HG03378 (cell line): ENCODE results near the gene TTI1.
A peak's percentile ranks its signal among the peaks of the same experiment; 100 is the strongest.

Source experiments
- ATAC-seq: cut with Tn5 transposase; IDR thresholded peaks from one replicate; pipeline ENCODE4 v1.9.1; 2021; ENCODE audit warnings: mild to moderate bottlenecking, moderate library complexity; ENCODE audit not compliant: unreplicated experiment

TTI1 gene

DNA sequence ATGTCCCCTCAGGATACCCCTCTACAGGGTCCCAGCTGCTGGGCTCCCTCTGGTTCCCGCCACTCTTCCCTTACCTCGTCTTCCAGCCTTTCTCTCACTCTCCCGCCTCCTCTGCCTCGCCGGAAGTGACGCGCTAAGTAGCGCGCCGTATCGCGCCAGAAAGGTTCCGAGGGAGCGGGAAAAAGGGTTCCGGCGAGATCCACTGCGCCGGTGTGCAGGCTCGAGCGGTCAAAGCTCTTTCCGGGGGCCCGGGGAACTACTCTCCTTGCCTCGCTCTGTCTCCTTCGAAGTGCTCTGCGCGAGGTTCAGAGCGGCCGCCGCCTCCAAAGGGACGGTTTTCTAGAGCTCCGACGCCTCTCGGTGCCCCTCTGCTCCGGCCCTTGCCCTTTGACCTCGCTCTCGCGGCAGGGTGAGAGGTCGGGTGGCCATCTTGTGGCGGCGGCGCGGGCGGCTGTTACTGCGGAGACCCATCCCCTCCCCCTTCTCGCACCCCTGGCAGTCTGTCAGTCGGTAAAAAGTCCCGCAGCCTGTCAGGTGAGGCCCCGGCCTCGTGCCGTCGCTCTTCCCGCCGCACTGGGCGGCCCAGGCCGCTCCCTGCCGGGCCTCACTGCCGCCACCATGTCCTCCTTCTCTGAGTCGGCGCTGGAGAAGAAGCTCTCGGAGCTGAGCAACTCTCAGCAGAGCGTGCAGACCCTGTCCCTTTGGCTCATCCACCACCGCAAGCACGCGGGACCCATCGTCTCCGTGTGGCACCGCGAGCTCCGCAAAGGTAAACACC lies at the start of gene TTI1, which contains the start of gene RPRD1B:
TTI1 (minus strand) TSS at position 127 of the 778 bp plus-strand sequence. CDS start 19,640 bp downstream, outside the sequence.
RPRD1B (plus strand) TSS at position 417 of the 778 bp plus-strand sequence; CDS start at position 619, 202 bp downstream.
- peak; percentile 66 for ATAC-seq

DNA sequence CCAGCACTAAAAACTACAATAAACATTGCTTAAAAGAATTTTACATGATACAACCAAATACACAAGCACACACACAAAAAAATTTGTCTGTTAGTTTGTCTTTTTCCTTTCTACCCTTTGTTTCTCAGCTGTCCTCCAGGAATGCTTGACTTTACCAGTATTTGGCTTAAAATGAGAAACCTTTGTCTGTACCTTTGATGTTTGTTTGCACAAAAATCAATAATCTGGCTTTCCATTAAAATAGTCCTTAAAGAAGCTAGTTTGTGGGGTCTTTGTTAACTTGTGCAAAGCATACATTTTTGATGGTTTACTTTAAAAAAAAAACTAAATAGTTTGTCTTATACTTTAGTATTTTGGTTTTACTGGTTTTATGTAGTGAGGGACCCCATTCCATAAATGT lies 49.6 kb upstream of the TTI1 start:
- ATAC-seq, result no peak

DNA sequence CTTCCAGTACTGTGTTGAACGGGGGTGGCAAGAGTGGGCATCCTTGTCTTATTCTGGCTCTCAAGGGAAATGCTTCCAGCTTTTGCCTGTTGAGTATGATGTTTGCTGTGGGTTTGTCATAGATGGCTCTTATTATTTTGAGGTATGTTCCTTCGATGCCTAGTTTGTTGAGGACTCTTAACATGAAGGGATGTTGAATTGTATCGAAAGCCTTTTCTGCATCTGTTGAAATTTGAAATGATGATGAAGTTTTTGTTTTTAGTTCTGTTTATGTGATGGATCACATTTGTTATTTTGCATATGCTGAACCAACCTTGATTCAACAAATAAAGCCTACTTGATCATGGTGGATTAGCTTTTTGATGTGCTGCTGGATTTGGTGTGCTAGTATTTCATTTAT lies 48.3 kb upstream of the TTI1 start:
- ATAC-seq, result no peak

DNA sequence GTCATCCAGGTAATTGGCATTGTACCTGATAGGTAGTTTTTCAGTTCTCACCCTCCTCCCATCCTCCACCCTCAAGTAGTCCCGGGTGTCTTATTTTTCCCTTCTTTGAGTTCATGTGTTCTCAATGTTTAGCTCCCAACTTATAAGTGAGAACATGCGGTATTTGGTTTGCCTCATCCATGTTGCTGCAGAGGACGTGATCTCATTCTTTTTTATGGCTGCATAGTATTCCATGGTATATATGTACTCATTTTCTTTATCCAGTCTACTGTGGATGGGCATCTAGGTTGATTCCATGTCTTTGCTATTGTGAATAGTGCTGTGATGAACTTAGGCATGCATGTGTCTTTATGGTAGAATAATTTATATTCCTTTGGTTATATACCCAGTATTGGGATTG lies 46.1 kb upstream of the TTI1 start:
- ATAC-seq, result no peak

DNA sequence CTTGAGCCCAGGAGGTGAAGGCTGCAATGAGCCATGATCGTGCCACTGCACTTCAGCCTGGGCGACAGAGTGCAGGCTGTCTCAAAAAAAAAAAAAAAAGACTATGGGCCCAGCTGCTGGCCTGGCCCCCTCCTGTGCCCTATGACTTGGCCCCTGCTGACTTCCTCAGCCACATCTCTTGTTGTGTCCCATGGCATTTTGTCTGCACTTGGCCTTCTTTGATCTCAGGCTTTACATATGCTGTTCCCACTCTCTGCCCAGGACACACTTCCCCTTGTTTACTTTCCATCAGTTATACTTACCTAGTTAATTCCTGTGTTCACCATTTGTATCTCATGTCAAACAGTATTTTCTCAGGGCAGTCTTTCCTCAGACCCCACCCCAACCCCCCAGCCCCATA lies 44.8 kb upstream of the TTI1 start:
- ATAC-seq, result no peak

DNA sequence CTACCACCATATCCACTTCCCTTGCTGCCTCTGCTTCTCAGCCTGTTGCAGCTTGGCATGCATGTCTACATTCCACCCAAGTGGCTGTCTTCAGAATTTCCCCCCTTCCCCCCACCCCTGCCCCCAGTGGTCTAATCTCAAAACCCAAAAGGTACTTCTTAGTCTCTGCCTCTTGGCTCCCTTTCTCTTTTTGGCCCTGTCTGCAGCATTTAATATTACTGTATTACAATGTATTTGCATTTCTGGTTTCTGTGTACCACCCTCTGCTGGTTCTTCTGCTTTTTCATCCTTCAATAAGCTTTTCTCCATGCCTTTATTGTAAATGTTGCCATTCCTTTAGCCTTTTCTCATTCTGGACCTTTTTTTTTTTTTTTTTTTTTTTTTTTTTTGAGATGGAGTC lies 43.3 kb upstream of the TTI1 start:
- ATAC-seq, result no peak

DNA sequence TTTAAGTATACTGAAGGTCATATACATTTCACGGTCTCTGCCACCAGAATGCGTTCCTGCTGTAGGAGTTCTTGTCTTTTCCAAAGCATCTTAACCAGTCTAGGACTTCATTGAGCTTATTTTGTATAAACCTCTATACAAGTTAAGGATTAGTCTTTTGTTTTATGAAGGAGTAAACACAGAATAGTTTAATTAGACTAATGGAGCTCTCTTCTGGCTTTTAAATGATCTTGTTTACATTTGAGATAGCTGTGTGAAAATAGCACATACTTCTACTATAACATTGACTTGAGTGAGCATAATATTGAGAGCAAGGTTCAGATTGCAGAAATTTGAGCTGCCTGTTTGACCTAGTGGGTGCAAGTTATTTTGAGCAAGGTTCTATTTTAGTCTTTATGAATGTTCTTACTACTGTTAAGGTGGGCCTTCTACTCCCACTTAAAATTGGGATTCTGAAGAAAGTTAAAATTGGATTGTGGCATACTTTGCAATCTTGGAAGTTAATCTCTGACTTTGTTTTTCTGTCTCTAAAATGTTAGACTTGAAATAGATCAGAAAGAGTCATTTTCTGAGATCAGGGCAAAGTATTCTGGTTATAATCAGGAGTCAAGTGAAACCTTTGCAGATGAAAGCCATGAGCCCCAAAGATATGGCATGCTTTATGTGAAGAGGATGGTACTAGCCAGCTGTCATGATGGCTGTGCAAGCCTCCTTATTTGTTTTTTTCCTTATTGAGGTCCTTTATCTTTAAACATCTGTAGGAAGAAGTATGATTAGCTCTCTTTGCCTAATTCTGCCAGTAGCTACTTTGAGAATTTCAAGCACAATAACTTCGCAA lies 42.1 kb upstream of the TTI1 start:
- no peak for ATAC-seq

DNA sequence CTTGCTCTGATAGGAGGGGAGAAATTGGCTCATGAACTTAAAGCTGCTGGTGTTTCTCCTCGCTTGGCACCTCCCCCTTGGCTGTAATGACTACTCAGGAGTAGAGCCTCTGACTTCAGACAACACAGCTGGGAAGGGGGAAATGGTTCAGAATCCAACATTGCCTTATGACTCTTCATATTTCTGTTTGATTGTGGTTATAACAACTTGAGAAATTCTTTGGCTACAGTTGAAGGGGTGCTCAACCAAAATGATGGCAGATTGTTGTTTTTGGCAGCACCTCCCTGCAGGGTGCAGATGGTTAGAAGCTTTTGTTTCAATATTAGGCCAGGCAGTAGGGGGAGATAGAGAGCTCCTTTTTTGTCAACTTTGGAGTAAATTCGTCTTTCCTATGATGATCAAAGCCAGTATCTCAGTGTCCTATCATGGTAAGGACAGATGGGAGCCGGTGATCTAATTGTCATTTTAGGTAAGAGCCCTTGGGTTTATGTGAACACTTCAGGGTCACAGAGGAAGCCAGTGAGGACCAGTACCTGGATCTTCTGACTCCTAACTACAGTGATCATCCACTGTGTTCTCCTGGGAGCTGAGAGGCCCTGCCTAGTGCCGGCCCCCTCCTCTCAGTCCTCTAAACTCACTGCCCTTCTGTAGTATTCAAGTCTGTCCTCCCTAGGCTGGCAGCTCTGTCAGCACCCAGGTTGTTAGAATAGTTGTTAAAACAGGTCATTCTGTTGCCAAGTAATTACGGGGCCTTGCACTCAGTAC lies 40.2 kb upstream of the TTI1 start:
- ATAC-seq, result peak; percentile 55

DNA sequence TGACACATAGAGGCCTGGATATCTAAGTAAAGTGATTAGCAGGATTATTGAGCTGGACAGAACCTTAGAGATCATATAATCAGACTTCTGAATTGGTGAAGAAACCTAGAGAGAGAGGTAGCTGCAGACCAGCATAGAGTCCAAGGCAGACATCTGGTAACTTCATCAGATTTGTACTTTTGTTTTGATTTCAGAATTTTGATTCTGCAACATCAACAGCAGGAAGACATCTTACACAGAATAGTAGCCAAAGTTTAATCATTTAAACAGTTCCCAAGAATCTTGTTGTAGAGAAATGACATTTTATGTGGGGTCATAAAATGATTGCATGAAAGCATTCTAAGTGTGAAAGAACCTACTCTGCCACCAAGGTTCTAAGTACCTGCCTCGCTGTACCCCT lies 39.6 kb upstream of the TTI1 start:
- ATAC-seq, result no peak

DNA sequence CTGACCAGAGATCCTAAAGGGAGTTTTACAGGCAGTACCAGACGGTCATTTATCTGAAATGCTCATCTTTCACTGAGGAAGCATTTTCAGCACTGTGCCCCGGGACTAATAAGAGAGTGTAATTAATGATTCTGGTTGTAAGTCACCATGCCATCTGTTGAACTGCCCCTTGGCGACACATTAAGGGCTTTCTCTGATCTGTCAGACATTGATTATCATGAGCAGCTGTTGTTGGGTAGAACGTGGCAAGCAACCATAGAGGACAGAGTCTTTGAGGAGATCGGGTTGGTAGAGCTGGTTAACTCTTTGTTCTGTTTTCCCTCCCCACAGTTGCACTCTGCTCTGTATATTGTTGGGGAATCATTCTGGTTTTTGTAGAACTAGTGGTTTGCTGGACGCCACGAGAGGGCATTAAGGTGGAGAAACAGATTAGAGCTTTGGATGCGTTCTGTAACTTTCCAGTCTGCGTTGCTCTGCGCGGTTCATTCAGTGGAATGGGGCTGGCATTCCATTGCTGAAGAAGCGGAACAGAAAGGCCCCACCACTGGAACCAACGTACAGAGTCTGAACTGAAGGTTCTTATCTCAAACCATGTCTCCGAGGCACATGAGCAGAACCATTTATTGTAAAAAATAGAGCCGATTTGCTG lies 34.6 kb upstream of the TTI1 start:
- no peak for ATAC-seq

DNA sequence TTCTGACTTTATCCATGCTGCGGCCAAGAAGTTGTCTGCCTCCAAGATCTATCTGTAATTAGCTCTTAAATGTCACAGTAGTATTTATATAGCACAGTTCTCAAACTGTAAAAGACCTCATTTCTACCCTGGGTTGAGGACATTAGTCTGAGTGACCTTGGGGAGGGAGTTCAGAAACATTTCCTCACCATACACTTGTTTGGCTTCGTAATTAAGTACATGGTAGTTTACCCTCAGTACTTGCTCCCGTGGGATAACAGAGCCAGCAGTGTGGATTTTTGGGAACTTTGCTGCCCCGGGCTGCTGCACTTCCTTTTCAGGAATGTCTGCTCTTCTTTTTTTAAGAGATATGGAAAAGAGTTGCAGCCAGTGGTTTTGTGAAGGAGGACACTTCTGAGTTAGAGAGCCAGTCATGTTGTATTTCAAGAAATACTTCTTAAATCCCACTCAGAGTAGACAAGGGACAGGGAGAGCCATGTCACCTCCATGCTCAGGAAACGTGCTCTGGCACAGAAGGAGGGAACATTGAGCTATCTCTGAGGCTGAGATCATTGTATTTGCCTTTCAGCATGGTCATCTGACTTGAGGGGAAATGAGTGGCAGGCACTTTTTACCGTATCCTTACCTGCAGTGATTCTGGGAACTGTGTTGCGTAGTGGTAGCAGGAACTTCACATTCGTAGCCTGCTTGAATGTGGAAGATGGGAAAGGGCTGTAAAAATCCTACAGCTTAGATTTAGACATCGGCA lies 33.9 kb upstream of the TTI1 start:
- ATAC-seq, result no peak

DNA sequence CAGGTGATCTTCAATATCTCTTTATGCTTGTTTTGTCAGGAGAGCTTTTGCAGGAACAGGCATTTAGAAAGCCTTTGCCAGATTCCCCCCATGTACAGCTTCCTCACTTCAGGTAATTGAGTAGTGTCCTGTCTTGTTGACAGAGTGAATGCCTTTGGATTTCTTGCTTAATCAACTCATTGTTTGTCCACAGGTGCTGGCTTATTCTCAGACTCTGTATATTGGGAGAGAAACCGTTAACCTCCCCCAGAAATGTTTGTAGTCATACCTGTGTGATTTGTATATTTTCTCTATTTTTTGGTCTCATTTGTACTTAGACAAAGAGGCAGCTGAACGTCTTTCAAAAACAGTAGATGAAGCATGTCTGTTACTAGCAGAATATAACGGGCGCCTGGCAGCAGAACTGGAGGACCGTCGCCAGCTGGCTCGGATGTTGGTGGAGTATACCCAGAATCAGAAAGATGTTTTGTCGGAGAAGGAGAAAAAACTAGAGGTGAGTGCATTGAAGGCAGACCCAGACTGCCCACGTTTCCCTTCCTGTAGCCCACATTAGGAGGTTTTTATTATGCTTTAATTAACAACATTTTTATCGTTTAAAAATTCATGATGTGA lies 32.6 kb upstream of the TTI1 start:
- no peak for ATAC-seq

DNA sequence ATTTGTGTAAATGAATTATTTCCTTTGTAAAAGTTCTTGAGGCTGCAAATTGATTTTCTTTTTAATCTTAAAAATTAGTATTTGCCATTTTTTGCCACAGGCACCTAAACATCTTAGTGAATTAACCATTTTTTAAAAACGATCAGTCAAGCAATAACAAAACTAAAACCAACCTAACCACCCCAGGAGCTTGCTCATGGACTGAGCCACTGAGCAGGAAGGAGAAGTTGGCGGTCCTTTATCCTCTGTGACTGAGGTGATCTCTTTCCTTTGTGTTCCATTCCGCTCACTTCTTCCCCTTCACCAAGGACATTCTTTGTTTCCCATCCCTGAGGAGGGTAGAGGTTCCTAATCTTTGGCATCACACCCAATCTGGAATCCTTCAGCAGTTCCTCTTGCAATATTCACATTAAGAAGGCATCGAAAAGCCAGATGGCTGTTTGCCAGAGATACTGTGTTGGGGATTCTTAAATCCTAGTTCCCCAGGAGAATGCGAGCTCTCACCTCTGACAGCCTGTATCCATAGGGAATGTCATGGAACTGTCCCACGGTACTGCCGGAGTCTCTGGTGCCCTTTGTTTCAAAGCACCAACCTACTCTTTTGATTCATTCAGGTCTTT lies 30.8 kb upstream of the TTI1 start:
- ATAC-seq, result no peak

DNA sequence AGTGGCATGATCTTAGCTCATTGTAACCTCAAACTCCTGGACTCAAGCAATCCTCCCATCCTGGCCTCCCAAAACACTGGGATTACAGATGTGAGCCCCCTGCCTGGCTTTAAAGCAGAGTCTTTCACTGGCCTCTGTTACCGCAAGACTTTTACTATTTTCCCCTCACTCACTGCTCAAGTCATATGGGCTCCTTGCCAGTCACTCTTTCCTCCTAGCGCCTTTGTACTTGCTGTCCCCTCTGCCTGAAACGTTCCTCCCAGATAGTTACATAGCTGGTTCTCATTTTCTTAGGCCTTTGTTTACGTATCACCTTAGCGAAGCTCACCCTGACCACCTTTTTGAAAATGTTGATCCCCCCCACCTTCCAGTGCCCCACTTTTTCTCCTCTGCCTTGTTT lies 29.6 kb upstream of the TTI1 start:
- ATAC-seq, result no peak

DNA sequence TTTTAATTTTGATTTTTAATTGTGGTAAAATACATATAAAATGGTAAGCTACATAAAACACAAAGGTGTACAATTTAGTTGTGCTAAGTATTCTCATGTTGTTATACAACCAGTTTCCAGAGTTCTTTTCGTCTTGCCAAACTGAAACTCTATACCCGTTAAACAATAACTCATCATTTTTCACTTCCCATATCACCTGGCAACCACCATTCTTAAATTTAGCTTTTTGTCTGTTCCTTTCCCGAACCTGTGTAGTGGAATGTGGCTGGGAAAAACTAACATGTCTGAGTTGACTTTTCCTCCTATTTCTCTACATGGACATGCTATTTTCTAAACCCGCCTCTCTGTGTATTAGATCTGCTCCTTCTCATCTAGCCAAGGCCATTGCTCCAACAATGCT lies 27.9 kb upstream of the TTI1 start:
- ATAC-seq, result no peak

DNA sequence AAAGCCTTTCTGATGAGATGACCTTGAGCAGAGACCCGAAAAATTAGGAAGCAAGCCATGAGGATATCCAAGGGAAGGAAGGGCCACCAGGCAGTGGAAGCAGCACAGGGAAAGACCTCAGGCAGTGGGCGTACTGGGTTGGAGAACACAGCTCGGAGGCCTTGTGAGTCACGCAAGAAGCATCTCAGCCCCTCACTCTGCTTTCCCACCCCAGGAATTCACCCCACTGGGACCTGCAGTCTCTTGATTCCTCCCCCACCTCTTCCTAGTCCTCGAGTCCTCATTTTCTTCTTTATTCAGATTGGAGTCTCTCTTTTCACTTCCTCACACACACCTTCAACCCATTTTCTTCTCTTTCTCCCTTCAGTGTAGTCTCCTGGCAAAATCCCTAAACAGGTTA lies 27.3 kb upstream of the TTI1 start:
- ATAC-seq, result no peak

DNA sequence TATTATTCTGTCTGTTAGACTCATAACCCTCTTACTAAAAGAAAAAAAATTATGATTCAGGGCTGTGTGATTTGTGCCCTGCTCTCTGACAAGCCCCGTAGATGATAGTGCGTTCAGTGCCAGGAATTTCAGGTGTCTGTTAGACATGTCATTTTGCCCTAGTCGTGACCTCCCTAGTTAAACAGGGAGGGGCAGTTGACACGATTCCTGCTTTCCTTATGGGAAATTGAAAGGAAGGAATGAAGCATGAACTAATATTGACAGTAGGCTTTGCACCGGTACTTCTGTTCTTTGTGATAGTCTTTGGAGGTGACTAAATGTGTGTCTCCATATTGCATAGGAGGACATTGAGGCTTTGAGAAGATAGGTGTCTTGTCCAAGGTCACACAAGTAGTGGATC lies 26.6 kb upstream of the TTI1 start:
- ATAC-seq, result no peak

DNA sequence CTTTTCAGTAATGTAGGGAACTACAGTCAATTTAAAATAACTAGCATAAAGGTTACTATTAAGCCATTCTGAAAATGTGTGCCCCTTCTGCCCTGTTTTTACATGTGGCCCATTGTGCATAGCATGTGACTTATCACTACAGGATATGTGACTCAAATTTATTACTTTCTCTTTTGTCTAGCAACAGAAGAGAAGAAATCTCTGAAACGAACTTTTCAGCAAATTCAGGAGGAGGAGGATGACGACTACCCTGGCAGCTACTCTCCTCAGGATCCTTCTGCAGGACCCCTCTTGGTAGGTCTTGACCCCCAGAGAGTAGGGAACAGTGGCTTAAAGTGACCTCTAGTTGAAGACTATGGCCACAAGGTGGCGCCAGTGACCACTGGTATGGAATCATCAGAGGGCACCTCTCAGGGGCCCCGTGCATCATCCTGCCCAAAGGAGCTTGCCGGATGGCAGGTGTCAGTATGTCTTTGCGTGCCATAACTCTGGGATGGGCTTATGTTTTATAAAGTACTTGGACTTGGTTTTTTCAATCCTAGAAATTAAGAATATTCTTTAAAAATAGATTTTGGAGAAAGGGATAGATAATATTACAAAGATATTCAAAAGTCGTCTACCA lies 24.2 kb upstream of the TTI1 start:
- ATAC-seq, result peak; percentile 60

DNA sequence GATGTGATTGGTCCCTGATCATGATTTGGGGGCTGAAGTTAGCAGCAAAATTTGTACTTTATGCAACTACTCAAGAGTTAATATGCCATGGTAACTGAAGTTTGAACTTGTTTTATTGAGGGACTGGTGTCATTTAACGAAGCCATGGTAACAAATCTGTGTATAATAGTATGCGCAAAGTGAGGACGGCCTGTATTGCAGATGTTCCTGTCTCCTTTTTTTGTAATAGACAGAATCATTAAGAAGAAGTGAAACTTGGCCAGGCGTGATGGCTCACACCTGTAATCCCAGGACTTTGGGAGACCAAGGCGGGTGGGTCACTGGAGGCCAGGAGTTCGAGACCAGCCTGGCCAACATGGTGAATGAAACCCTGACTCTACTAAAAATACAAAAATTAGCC lies 22.6 kb upstream of the TTI1 start:
- ATAC-seq, result no peak
